Measurements from ENCODE around the gene FRMD3. TPM values are rescaled to one million over a fixed set of nuclear protein-coding genes. Genes with fewer than 3 reads are reported as not detected.

FRMD3 gene
- total RNA-seq, 1 donor, result 0.86 TPM

DNA sequence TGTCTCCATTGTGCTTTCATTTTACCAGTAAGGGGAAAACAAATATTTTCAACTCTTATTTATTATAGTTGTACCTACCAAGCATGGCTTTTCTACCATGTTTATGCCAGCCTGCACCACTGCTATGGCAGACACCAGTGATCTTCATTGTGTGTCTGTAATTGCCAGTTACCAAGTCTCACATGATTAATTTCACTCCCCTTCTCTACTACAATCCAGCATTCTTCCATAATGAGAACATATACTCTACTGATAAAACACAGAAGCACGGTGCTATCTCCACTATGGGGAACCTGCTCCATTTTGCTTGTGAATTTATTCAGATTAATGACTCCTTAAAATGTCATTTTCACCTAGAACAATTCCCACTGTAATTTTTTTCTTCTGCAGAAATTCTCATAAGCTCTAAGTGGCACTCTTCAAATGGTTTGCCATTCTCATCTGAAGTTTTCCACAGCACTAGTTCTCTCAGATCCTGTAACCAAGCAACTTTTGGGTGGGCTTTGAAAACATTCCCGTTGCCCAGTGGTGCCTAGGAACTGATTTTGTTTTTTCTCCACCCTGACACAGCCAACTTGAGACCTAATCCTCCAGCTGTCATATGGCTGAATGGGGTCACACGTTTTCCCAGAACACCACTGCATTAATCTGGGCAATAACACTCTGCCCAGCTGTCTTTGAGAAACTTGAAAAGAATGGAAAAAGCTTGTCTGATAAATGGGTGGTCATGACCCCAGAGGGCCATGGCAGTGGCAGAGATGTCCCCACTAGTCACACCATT, 252.6 kb downstream of the FRMD3 start:
- no peak overlapping the region for H3K4me3 ChIP-seq (ENCODE audit: low read depth, low read length)
- no peak for DNase-seq (ENCODE audit: low read depth)
- TF ChIP-seq CTCF (IDR thresholded peaks at IDR 0.05; ENCODE audit: insufficient read depth, low read depth, low read length), result no peak

- no peak for DNase-seq (ENCODE audit: low read depth)
- no peak for TF ChIP-seq CTCF (IDR thresholded peaks at IDR 0.05; ENCODE audit: insufficient read depth, low read depth, low read length)
- H3K4me3 ChIP-seq (ENCODE audit: low read depth, low read length), result no peak overlapping the region
Observed at GRCh38 chr9:83284746-83285145, 253.5 kb downstream of the FRMD3 start.

GRCh38 chr9:83283528-83283927, 254.7 kb downstream of the FRMD3 start:
- no peak overlapping the region for H3K4me3 ChIP-seq (ENCODE audit: low read depth, low read length)
- no peak for TF ChIP-seq CTCF (IDR thresholded peaks at IDR 0.05; ENCODE audit: insufficient read depth, low read depth, low read length)
- no peak for DNase-seq (ENCODE audit: low read depth)

GRCh38 chr9:83281306-83282255, 256.6 kb downstream of the FRMD3 start:
- H3K4me3 ChIP-seq (ENCODE audit: low read depth, low read length), result no peak overlapping the region
- TF ChIP-seq CTCF (IDR thresholded peaks at IDR 0.05; ENCODE audit: insufficient read depth, low read depth, low read length), result no peak
- DNase-seq (ENCODE audit: low read depth), result peak; percentile 51

DNA sequence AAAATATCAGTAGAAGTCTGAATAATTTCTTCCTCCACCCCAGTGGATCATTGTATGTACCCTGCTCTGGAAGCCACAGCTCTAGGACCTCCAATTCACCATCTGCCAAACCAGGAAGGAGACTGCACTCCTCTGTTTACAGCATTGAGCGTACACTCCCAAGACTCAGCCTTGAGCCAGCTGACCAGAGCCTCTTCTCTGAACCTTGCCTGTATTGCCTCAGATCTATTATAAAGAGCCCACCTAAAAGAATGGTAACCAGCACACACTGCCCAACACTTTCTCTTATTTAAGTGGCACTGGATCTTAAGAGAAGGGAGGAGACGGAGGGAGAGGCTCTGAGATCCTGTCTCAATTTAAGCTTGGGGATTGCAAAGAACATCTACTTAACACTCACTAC, 257.4 kb downstream of the FRMD3 start:
- no peak for TF ChIP-seq CTCF (IDR thresholded peaks at IDR 0.05; ENCODE audit: insufficient read depth, low read depth, low read length)
- no peak overlapping the region for H3K4me3 ChIP-seq (ENCODE audit: low read depth, low read length)

DNA sequence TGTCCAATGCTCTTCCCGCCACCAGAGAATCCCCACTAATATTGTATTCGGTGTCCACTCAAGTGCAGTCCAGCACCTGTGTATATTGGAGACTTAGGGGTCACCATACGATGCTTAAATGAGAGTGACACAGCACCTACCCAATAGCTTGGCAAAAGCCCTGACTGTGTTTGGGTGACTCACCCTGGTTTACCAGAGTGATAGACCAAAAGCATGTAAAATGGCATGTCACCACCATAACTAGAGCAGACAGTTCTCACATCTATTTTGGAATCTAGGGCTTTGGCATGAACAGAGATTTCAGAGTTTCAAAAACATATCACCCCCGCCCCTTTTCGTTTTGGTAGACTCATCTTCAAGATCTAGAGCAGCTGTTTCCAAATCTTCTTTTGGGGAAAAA, 257.9 kb downstream of the FRMD3 start:
- TF ChIP-seq CTCF (IDR thresholded peaks at IDR 0.05; ENCODE audit: insufficient read depth, low read depth, low read length), result no peak
- DNase-seq (ENCODE audit: low read depth), result no peak
- H3K4me3 ChIP-seq (ENCODE audit: low read depth, low read length), result no peak overlapping the region

More for the DNA sequence above, 257.4 kb downstream of the FRMD3 start:
- DNase-seq (ENCODE audit: low read depth), result no peak
